Measurements from ENCODE around the gene STYX.

STYX gene

GRCh38 chr14:52790011-52790755, 60.2 kb downstream of the STYX start:
- Histone ChIP-seq H3K27me3 (ENCODE audit: low read depth, low read length) (no peaks in the 10 kb centered on the region), H4K20me1 (ENCODE audit: insufficient read depth, low read length) (0 out of 2 replicates have a peak, but pooled peaks cover 3% of the 10 kb centered on the region), H2AFZ (ENCODE audit: low read depth, low read length) (peak overlapping the region; percentile 76; the same call in 1 of the 2 replicates), H3K79me2 (ENCODE audit: low read length) (peaks cover 33% of the 10 kb centered on the region), H3K4me3 (ENCODE audit: low read length) (peak overlapping the region; percentile 84), H3K4me2 (ENCODE audit: low read length) (peak overlapping the region; percentile 84), H3K4me1 (ENCODE audit: low read length) (peaks cover 11% of the 10 kb centered on the region), H3K9ac (ENCODE audit: low read length) (peak overlapping the region; percentile 85), H3K36me3 (replicated peaks; ENCODE audit: low read depth, low read length) (peaks cover 3% of the 10 kb centered on the region), H3K9me3 (ENCODE audit: insufficient read depth, low read length) (no peaks in the 10 kb centered on the region), H3K27ac (ENCODE audit: low read length) (no peak overlapping the region)
- TF ChIP-seq CTCF (IDR thresholded peaks at IDR 0.05; ENCODE audit: low read depth, low read length) (no peak), EZH2phosphoT487 (IDR thresholded peaks at IDR 0.05; ENCODE audit: low read depth) (no peak)

GRCh38 chr14:52790756-52791222, 60.8 kb downstream of the STYX start:
- Histone ChIP-seq H3K4me2 (ENCODE audit: low read length) (peak overlapping the region; percentile 84), H3K4me1 (ENCODE audit: low read length) (peaks cover 11% of the 10 kb centered on the region), H3K9ac (ENCODE audit: low read length) (peak overlapping the region; percentile 85), H3K79me2 (ENCODE audit: low read length) (peaks cover 33% of the 10 kb centered on the region), H2AFZ (ENCODE audit: low read depth, low read length) (peak overlapping the region; percentile 76), H3K4me3 (ENCODE audit: low read length) (peak overlapping the region; percentile 84), H3K27me3 (ENCODE audit: low read depth, low read length) (no peaks in the 10 kb centered on the region), H3K9me3 (ENCODE audit: insufficient read depth, low read length) (no peaks in the 10 kb centered on the region), H4K20me1 (ENCODE audit: insufficient read depth, low read length) (0 out of 2 replicates have a peak, but pooled peaks cover 3% of the 10 kb centered on the region), H3K27ac (ENCODE audit: low read length) (peak overlapping the region; percentile 20; the same call in 1 of the 2 replicates), H3K36me3 (replicated peaks; ENCODE audit: low read depth, low read length) (peaks cover 3% of the 10 kb centered on the region)
- TF ChIP-seq EZH2phosphoT487 (IDR thresholded peaks at IDR 0.05; ENCODE audit: low read depth) (no peak), CTCF (IDR thresholded peaks at IDR 0.05; ENCODE audit: low read depth, low read length) (no peak)

- Histone ChIP-seq H3K9ac (ENCODE audit: low read length) (peak within 1 kb of the TSS; percentile 85), H3K79me2 (ENCODE audit: low read length) (peaks cover 33% of the 10 kb centered on the region), H3K4me1 (ENCODE audit: low read length) (peaks cover 11% of the 10 kb centered on the region), H3K4me2 (ENCODE audit: low read length) (peak within 1 kb of the TSS; percentile 84), H3K4me3 (ENCODE audit: low read length) (peak within 1 kb of the TSS; percentile 84), H3K9me3 (ENCODE audit: insufficient read depth, low read length) (no peaks in the 10 kb centered on the region), H4K20me1 (ENCODE audit: insufficient read depth, low read length) (0 out of 2 replicates have a peak, but pooled peaks cover 3% of the 10 kb centered on the region), H3K27me3 (ENCODE audit: low read depth, low read length) (no peaks in the 10 kb centered on the region), H3K27ac (ENCODE audit: low read length) (peak within 1 kb of the TSS; percentile 20; the same call in 1 of the 2 replicates), H2AFZ (ENCODE audit: low read depth, low read length) (peak within 1 kb of the TSS; percentile 98), H3K36me3 (replicated peaks; ENCODE audit: low read depth, low read length) (peaks cover 3% of the 10 kb centered on the region)
- no peak for TF ChIP-seq EZH2phosphoT487 (IDR thresholded peaks at IDR 0.05; ENCODE audit: low read depth)
- no peak for TF ChIP-seq CTCF (IDR thresholded peaks at IDR 0.05; ENCODE audit: low read depth, low read length)
Observed at GRCh38 chr14:52791223-52792096, 61.5 kb downstream of the STYX start, which contains the start of gene GNPNAT1. Gene GNPNAT1, minus strand, starts transcription at chr14:52791607. Its CDS starts 6,957 bp downstream, at chr14:52784650.

Data from OCI-LY3 (cell line).